Activated T-cell treated with anti-CD3 and anti-CD28 coated beads, Interleukin-2, amount 50 U/mL, for 24 hours (primary cell): ENCODE measurements around the gene ITIH5.

Source experiments
- DNase-seq: peaks from one replicate; pipeline ENCODE4 v3.0.0-alpha.2; 2020
- H3K27ac Mint-ChIP-seq: 2 replicates; pipeline ENCODE4 v1.8.0; 2020; ENCODE audit warnings: mild to moderate bottlenecking, mixed read lengths
- H3K27me3 Mint-ChIP-seq: 2 replicates; pipeline ENCODE4 v1.8.0; 2020; ENCODE audit warnings: mixed read lengths
- H3K36me3 Mint-ChIP-seq: 2 replicates; pipeline ENCODE4 v1.8.0; 2020; ENCODE audit warnings: low read depth, mixed read lengths
- H3K4me1 Mint-ChIP-seq: 2 replicates; pipeline ENCODE4 v1.8.0; 2020; ENCODE audit warnings: low read depth, mixed read lengths
- H3K4me3 Mint-ChIP-seq: 2 replicates; pipeline ENCODE4 v1.8.0; 2020; ENCODE audit warnings: mild to moderate bottlenecking, moderate library complexity, mixed read lengths
- H3K9me3 Mint-ChIP-seq: 2 replicates; pipeline ENCODE4 v1.8.0; 2020; ENCODE audit warnings: mixed read lengths

Gene ITIH5

GRCh38 chr10:7527468-7527867 is 139.3 kb downstream of the ITIH5 start:
- DNase-seq = no peak
- no peak overlapping the region for H3K27ac Mint-ChIP-seq
- H3K4me3 Mint-ChIP-seq = no peak overlapping the region
- no peaks in the 10 kb centered on the region for H3K9me3 Mint-ChIP-seq
- no peaks in the 10 kb centered on the region for H3K36me3 Mint-ChIP-seq
- peaks cover 12% of the 10 kb centered on the region for H3K4me1 Mint-ChIP-seq
- H3K27me3 Mint-ChIP-seq = peaks cover 7% of the 10 kb centered on the region

GRCh38 chr10:7526017-7526400 is 140.8 kb downstream of the ITIH5 start:
- no peak for DNase-seq
- H3K4me3 Mint-ChIP-seq = no peak overlapping the region
- H3K27ac Mint-ChIP-seq = no peak overlapping the region
- H3K27me3 Mint-ChIP-seq = peaks cover 2% of the 10 kb centered on the region
- H3K4me1 Mint-ChIP-seq = peaks cover 12% of the 10 kb centered on the region
- H3K36me3 Mint-ChIP-seq = no peaks in the 10 kb centered on the region
- no peaks in the 10 kb centered on the region for H3K9me3 Mint-ChIP-seq

GRCh38 chr10:7525314-7526016 is 141.3 kb downstream of the ITIH5 start:
- H3K4me3 Mint-ChIP-seq = no peak overlapping the region
- peaks cover 15% of the 10 kb centered on the region for H3K4me1 Mint-ChIP-seq
- DNase-seq = no peak
- H3K9me3 Mint-ChIP-seq = no peaks in the 10 kb centered on the region
- no peaks in the 10 kb centered on the region for H3K36me3 Mint-ChIP-seq
- no peak overlapping the region for H3K27ac Mint-ChIP-seq
- no peaks in the 10 kb centered on the region for H3K27me3 Mint-ChIP-seq

- Mint-ChIP-seq H3K4me1 (peaks cover 15% of the 10 kb centered on the region), H3K36me3 (no peaks in the 10 kb centered on the region), H3K4me3 (no peak overlapping the region), H3K27me3 (no peaks in the 10 kb centered on the region), H3K9me3 (no peaks in the 10 kb centered on the region), H3K27ac (no peak overlapping the region)
- DNase-seq = no peak
Measured at GRCh38 chr10:7523656-7524055, 143.1 kb downstream of the ITIH5 start.

- no peaks in the 10 kb centered on the region for H3K27me3 Mint-ChIP-seq
- H3K4me1 Mint-ChIP-seq = peaks cover 15% of the 10 kb centered on the region
- no peaks in the 10 kb centered on the region for H3K36me3 Mint-ChIP-seq
- DNase-seq = no peak
- no peaks in the 10 kb centered on the region for H3K9me3 Mint-ChIP-seq
- H3K4me3 Mint-ChIP-seq = no peak overlapping the region
- no peak overlapping the region for H3K27ac Mint-ChIP-seq
Measured at GRCh38 chr10:7520507-7521485, 146.0 kb downstream of the ITIH5 start.

- Mint-ChIP-seq H3K4me1 (peaks cover 12% of the 10 kb centered on the region), H3K27me3 (no peaks in the 10 kb centered on the region), H3K4me3 (no peak overlapping the region), H3K9me3 (no peaks in the 10 kb centered on the region), H3K27ac (no peak overlapping the region), H3K36me3 (no peaks in the 10 kb centered on the region)
- DNase-seq = no peak
Measured at GRCh38 chr10:7519351-7519750, 147.4 kb downstream of the ITIH5 start.

GRCh38 chr10:7518693-7519092 is 148.1 kb downstream of the ITIH5 start:
- H3K36me3 Mint-ChIP-seq = no peaks in the 10 kb centered on the region
- no peaks in the 10 kb centered on the region for H3K27me3 Mint-ChIP-seq
- DNase-seq = no peak
- H3K4me3 Mint-ChIP-seq = no peak overlapping the region
- peaks cover 15% of the 10 kb centered on the region for H3K4me1 Mint-ChIP-seq
- H3K27ac Mint-ChIP-seq = no peak overlapping the region
- H3K9me3 Mint-ChIP-seq = no peaks in the 10 kb centered on the region

- no peak for DNase-seq
- Mint-ChIP-seq H3K4me1 (peaks cover 22% of the 10 kb centered on the region), H3K27ac (no peak overlapping the region), H3K4me3 (no peak overlapping the region), H3K36me3 (no peaks in the 10 kb centered on the region), H3K9me3 (peaks cover 6% of the 10 kb centered on the region), H3K27me3 (no peaks in the 10 kb centered on the region)
Measured at GRCh38 chr10:7515439-7515838, 151.3 kb downstream of the ITIH5 start.

GRCh38 chr10:7513936-7514335 is 152.8 kb downstream of the ITIH5 start:
- Mint-ChIP-seq H3K27me3 (no peaks in the 10 kb centered on the region), H3K27ac (no peak overlapping the region), H3K9me3 (peaks cover 18% of the 10 kb centered on the region), H3K4me1 (peaks cover 23% of the 10 kb centered on the region), H3K36me3 (peaks cover under 1% of the 10 kb centered on the region), H3K4me3 (no peak overlapping the region)
- no peak for DNase-seq

- DNase-seq = no peak
- Mint-ChIP-seq H3K27me3 (no peaks in the 10 kb centered on the region), H3K9me3 (peaks cover 23% of the 10 kb centered on the region), H3K27ac (no peak overlapping the region), H3K4me3 (no peak overlapping the region), H3K36me3 (peaks cover 5% of the 10 kb centered on the region), H3K4me1 (peaks cover 28% of the 10 kb centered on the region)
Measured at GRCh38 chr10:7513455-7513854, 153.3 kb downstream of the ITIH5 start.

GRCh38 chr10:7512487-7512886 is 154.3 kb downstream of the ITIH5 start:
- peaks cover 33% of the 10 kb centered on the region for H3K4me1 Mint-ChIP-seq
- no peaks in the 10 kb centered on the region for H3K27me3 Mint-ChIP-seq
- H3K36me3 Mint-ChIP-seq = peaks cover 9% of the 10 kb centered on the region
- peak overlapping the region; percentile 78 for H3K27ac Mint-ChIP-seq
- H3K9me3 Mint-ChIP-seq = peaks cover 26% of the 10 kb centered on the region
- no peak for DNase-seq
- no peak overlapping the region for H3K4me3 Mint-ChIP-seq

- Mint-ChIP-seq H3K27ac (no peak overlapping the region), H3K27me3 (no peaks in the 10 kb centered on the region), H3K4me1 (peaks cover 39% of the 10 kb centered on the region)
Measured at GRCh38 chr10:7511612-7512011, 155.2 kb downstream of the ITIH5 start.

More at GRCh38 chr10:7511612-7512011, 155.2 kb downstream of the ITIH5 start:
- no peak for DNase-seq
- H3K4me3 Mint-ChIP-seq = no peak overlapping the region
- peaks cover 26% of the 10 kb centered on the region for H3K9me3 Mint-ChIP-seq
- peaks cover 13% of the 10 kb centered on the region for H3K36me3 Mint-ChIP-seq
